Ascending aorta (tissue), 2 donors: ENCODE data around the gene VSIG10L2. TPM values are rescaled to one million over a fixed set of nuclear protein-coding genes. Genes with fewer than 3 reads are reported as not detected.

Source experiments
- DNase-seq, 2 donors: peaks; one replicate each; pipeline ENCODE4 v3.0.0-alpha.2; 2019; ENCODE audit warnings: low spot score in 2 of 2
- H3K27ac ChIP-seq, 2 donors: fragments of 200-600 bp; sonication (generic); one replicate each; pipeline ENCODE4 v1.5.1; 2016 to 2017; ENCODE audit warnings: mild to moderate bottlenecking in 1 of 2
- H3K27me3 ChIP-seq: fragments of 200-600 bp; sonication (generic); one replicate; pipeline ENCODE4 v1.5.1; 2017
- H3K36me3 ChIP-seq, 2 donors: fragments of 200-600 bp; sonication (generic); one replicate each; pipeline ENCODE4 v1.5.1; 2016
- H3K4me1 ChIP-seq, 2 donors: fragments of 200-600 bp; sonication (generic); one replicate each; pipeline ENCODE4 v1.5.1; 2016 to 2017; ENCODE audit warnings: mild to moderate bottlenecking in 1 of 2
- H3K4me3 ChIP-seq, 2 donors: fragments of 200-600 bp; sonication (generic); one replicate each; pipeline ENCODE4 v1.5.1; 2016 to 2017; ENCODE audit warnings: mild to moderate bottlenecking in 1 of 2
- H3K9me3 ChIP-seq, 2 donors: fragments of 200-600 bp; sonication (generic); one replicate each; pipeline ENCODE4 v1.5.1; 2016
- intact Hi-C: fragments of 100-400 bp; cut with DNase I; formaldehyde crosslinking; loops from one replicate; pipeline ENCODE4 v1.15.1; 2023
- total RNA-seq: library from RNA; depleted of rRNA; stranded (reverse); fragments of >200 nt; gene quantifications from one replicate; pipeline ENCODE4 v1.1.0, GENCODE V29; 2016
- TF ChIP-seq, protein P1 (sequence below), 3 experiments: fragments of 200-600 bp in 2 of 3; fragments of 450-650 bp in 1 of 3; sonication (generic) in 2 of 3; IDR thresholded peaks; one replicate each; pipeline ENCODE4 v1.5.1; 2016 to 2019; ENCODE audit warnings: antibody characterized with exemption in 3 of 3, mild to moderate bottlenecking in 1 of 3, moderate library complexity in 1 of 3

VSIG10L2 gene
- total RNA-seq, 1 donor from 2014 or later, result not detected

DNA sequence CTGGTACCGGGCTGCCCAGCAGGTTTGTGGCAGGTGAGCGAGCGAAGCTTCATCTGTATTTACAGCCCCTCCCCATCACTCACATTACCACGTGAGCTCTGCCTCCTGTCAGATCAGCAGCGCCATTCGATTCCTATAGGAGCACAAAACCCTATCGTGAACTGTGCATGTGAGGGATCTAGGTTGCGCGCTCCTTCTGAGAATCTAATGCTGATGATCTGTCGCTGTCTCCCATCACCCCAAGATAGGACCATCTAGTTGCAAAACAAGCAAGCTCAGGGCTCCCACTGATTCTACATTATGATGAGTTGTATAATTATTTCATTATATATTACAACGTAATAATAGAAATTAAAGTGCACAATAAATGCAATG, 15.8 kb upstream of the VSIG10L2 start:
- no peaks in the 10 kb centered on the region for H3K27me3 ChIP-seq
- TF ChIP-seq, protein P1, sequence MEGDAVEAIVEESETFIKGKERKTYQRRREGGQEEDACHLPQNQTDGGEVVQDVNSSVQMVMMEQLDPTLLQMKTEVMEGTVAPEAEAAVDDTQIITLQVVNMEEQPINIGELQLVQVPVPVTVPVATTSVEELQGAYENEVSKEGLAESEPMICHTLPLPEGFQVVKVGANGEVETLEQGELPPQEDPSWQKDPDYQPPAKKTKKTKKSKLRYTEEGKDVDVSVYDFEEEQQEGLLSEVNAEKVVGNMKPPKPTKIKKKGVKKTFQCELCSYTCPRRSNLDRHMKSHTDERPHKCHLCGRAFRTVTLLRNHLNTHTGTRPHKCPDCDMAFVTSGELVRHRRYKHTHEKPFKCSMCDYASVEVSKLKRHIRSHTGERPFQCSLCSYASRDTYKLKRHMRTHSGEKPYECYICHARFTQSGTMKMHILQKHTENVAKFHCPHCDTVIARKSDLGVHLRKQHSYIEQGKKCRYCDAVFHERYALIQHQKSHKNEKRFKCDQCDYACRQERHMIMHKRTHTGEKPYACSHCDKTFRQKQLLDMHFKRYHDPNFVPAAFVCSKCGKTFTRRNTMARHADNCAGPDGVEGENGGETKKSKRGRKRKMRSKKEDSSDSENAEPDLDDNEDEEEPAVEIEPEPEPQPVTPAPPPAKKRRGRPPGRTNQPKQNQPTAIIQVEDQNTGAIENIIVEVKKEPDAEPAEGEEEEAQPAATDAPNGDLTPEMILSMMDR (IDR thresholded peaks at IDR 0.05), result no peak
- no peaks in the 10 kb centered on the region for H3K4me1 ChIP-seq
- no peak overlapping the region for H3K27ac ChIP-seq
- no peak for DNase-seq
- intact Hi-C loops, result no loop called here
- no peaks in the 10 kb centered on the region for H3K9me3 ChIP-seq
- H3K4me3 ChIP-seq, result no peak overlapping the region
- H3K36me3 ChIP-seq, result no peaks in the 10 kb centered on the region

- DNase-seq, result no peak
- H3K4me1 ChIP-seq, result no peaks in the 10 kb centered on the region
- no peak overlapping the region for H3K27ac ChIP-seq
- no peak overlapping the region for H3K4me3 ChIP-seq
- H3K36me3 ChIP-seq, result no peaks in the 10 kb centered on the region
- intact Hi-C loops, result no loop called here
- H3K9me3 ChIP-seq, result no peaks in the 10 kb centered on the region
- H3K27me3 ChIP-seq, result no peaks in the 10 kb centered on the region
- TF ChIP-seq, protein P1 (IDR thresholded peaks at IDR 0.05), result no peak
Measured at GRCh38 chr11:125931116-125931515, 14.7 kb upstream of the VSIG10L2 start.

GRCh38 chr11:125931668-125932067, 14.2 kb upstream of the VSIG10L2 start:
- Histone ChIP-seq H3K9me3 (no peaks in the 10 kb centered on the region), H3K4me1 (no peaks in the 10 kb centered on the region), H3K27me3 (no peaks in the 10 kb centered on the region), H3K36me3 (no peaks in the 10 kb centered on the region), H3K27ac (no peak overlapping the region), H3K4me3 (no peak overlapping the region)
- intact Hi-C loops, result no loop called here
- TF ChIP-seq, protein P1 (IDR thresholded peaks at IDR 0.05), result no peak
- DNase-seq, result no peak

GRCh38 chr11:125932301-125932700, 13.5 kb upstream of the VSIG10L2 start:
- H3K4me3 ChIP-seq, result no peak overlapping the region
- H3K9me3 ChIP-seq, result no peaks in the 10 kb centered on the region
- no peaks in the 10 kb centered on the region for H3K36me3 ChIP-seq
- TF ChIP-seq, protein P1 (IDR thresholded peaks at IDR 0.05), result no peak
- DNase-seq, result no peak
- intact Hi-C loops, result no loop called here
- no peaks in the 10 kb centered on the region for H3K27me3 ChIP-seq
- no peak overlapping the region for H3K27ac ChIP-seq
- H3K4me1 ChIP-seq, result no peaks in the 10 kb centered on the region

GRCh38 chr11:125933030-125933813, 12.6 kb upstream of the VSIG10L2 start:
- Histone ChIP-seq H3K27ac (no peak overlapping the region), H3K36me3 (no peaks in the 10 kb centered on the region), H3K4me1 (no peaks in the 10 kb centered on the region), H3K9me3 (no peaks in the 10 kb centered on the region), H3K27me3 (no peaks in the 10 kb centered on the region), H3K4me3 (no peak overlapping the region)
- no peak for DNase-seq
- TF ChIP-seq, protein P1 (IDR thresholded peaks at IDR 0.05), result no peak
- intact Hi-C loops, result no loop called here
